ENCODE data around the gene ZNF599. TPM values are rescaled to one million over a fixed set of nuclear protein-coding genes. Genes with fewer than 3 reads are reported as not detected.

Gene ZNF599
- total RNA-seq = 1 to 10 TPM; 2.0 to 2.9 TPM
- polyA plus RNA-seq (2013, experiment 1 of 2) = 7.6 TPM
- polyA plus RNA-seq (2013, experiment 2 of 2) = 5.7 TPM
- total RNA-seq = 1.3 to 12.5 (median 4.7) reads per million in 172 experiments

- H3K27me3 Mint-ChIP-seq = peaks cover 14% of the 10 kb centered on the region
- TF ChIP-seq CTCF (IDR thresholded peaks at IDR 0.05) = no peak
- intact Hi-C loops (cut with DNase I, micrococcal nuclease) = loop anchor here (1.0 to 5.0 kb wide), 5 partner anchors 38 to 189 kb away; partner anchors contain the start of genes SCGB2B2 (in 2 of the 2), ZNF181 (in 2 of the 2), ZNF302 (in 2 of the 2) and ZNF792 (in 1 of the 2)
- H3K4me3 Mint-ChIP-seq = peak within 1 kb of the TSS; percentile 99
- Histone ChIP-seq H3K4me3 (ENCODE audit: low read length) (peak within 1 kb of the TSS; percentile 90), H3K27me3 (ENCODE audit: control insufficient read depth in 1 of 2, insufficient read depth in 2 of 2, low read length in 2 of 2) (no peaks in the 10 kb centered on the region), H3K27ac (ENCODE audit: low read depth in 1 of 2, low read length in 2 of 2) (peak within 1 kb of the TSS; percentile 43 to 74), H3K36me3 (ENCODE audit: insufficient read depth, low read length) (peaks cover 12% of the 10 kb centered on the region), H3K4me1 (ENCODE audit: insufficient read depth, low read length) (peaks cover 16% of the 10 kb centered on the region), H3K9me3 (ENCODE audit: control insufficient read depth in 1 of 2, insufficient read depth in 1 of 2, low read length in 2 of 2) (no peaks in the 10 kb centered on the region)
- H3K4me1 Mint-ChIP-seq (ENCODE audit: low read depth) = peaks cover 20% of the 10 kb centered on the region
- peaks cover 33% of the 10 kb centered on the region for H3K36me3 Mint-ChIP-seq (ENCODE audit: low read depth)
- peak within 1 kb of the TSS; percentile 93 for H3K27ac Mint-ChIP-seq
- peak; percentile 94 for ATAC-seq (ENCODE audit: poor library complexity)
- H3K9me3 Mint-ChIP-seq = peaks cover 3% of the 10 kb centered on the region
- POLR2A ChIA-PET = interaction anchor here (1.0 to 2.3 kb wide), 3 partner anchors 39 to 154 kb away, joined by 5 to 13 read pairs (median 7); partner anchors contain the start of genes SCGB2B2, ZNF181, ZNF30 and ZNF302
- CTCF ChIA-PET = no interaction called here
- peak; percentile 80 to 96 (median 88) for DNase-seq
Measured at GRCh38 chr19:34772697-34773554, at the start of gene ZNF599. Gene ZNF599, minus strand, starts transcription at chr19:34773215. Its CDS starts 374 bp downstream, at chr19:34772841.

GRCh38 chr19:34818270-34818669 lies 45.3 kb upstream of the ZNF599 start:
- POLR2A ChIA-PET = no interaction called here
- no peak overlapping the region for H3K4me3 Mint-ChIP-seq
- H3K27ac Mint-ChIP-seq = no peak overlapping the region
- Histone ChIP-seq H3K27me3 (ENCODE audit: control insufficient read depth in 1 of 2, insufficient read depth in 2 of 2, low read length in 2 of 2) (no peaks in the 10 kb centered on the region), H3K4me1 (ENCODE audit: insufficient read depth, low read length) (no peaks in the 10 kb centered on the region), H3K27ac (ENCODE audit: low read depth in 1 of 2, low read length in 2 of 2) (no peak overlapping the region), H3K4me3 (ENCODE audit: low read length) (no peak overlapping the region), H3K9me3 (ENCODE audit: control insufficient read depth in 1 of 2, insufficient read depth in 1 of 2, low read length in 2 of 2) (no peaks in the 10 kb centered on the region), H3K36me3 (ENCODE audit: insufficient read depth, low read length) (peaks cover 16% of the 10 kb centered on the region)
- H3K4me1 Mint-ChIP-seq (ENCODE audit: low read depth) = no peaks in the 10 kb centered on the region
- no peaks in the 10 kb centered on the region for H3K27me3 Mint-ChIP-seq
- intact Hi-C loops (cut with DNase I, micrococcal nuclease) = no loop called here
- H3K36me3 Mint-ChIP-seq (ENCODE audit: low read depth) = peaks cover 60% of the 10 kb centered on the region
- DNase-seq (no peak), ATAC-seq (ENCODE audit: poor library complexity) (no peak)
- CTCF ChIA-PET = no interaction called here
- H3K9me3 Mint-ChIP-seq = peaks cover under 1% of the 10 kb centered on the region
- TF ChIP-seq CTCF (IDR thresholded peaks at IDR 0.05) = no peak

GRCh38 chr19:34816708-34817107 lies 43.7 kb upstream of the ZNF599 start:
- Histone ChIP-seq H3K27me3 (ENCODE audit: control insufficient read depth in 1 of 2, insufficient read depth in 2 of 2, low read length in 2 of 2) (no peaks in the 10 kb centered on the region), H3K9me3 (ENCODE audit: control insufficient read depth in 1 of 2, insufficient read depth in 1 of 2, low read length in 2 of 2) (no peaks in the 10 kb centered on the region), H3K27ac (ENCODE audit: low read depth in 1 of 2, low read length in 2 of 2) (no peak overlapping the region), H3K4me3 (ENCODE audit: low read length) (no peak overlapping the region), H3K4me1 (ENCODE audit: insufficient read depth, low read length) (no peaks in the 10 kb centered on the region), H3K36me3 (ENCODE audit: insufficient read depth, low read length) (peaks cover 16% of the 10 kb centered on the region)
- ChIA-PET POLR2A (no interaction called here), CTCF (no interaction called here)
- H3K4me1 Mint-ChIP-seq (ENCODE audit: low read depth) = no peaks in the 10 kb centered on the region
- peak in 1 of 14 experiments; percentile 1 for DNase-seq
- no peak for TF ChIP-seq CTCF (IDR thresholded peaks at IDR 0.05)
- no peak overlapping the region for H3K4me3 Mint-ChIP-seq
- peaks cover 70% of the 10 kb centered on the region for H3K36me3 Mint-ChIP-seq (ENCODE audit: low read depth)
- intact Hi-C loops (cut with DNase I, micrococcal nuclease) = no loop called here
- no peak overlapping the region for H3K27ac Mint-ChIP-seq
- H3K27me3 Mint-ChIP-seq = no peaks in the 10 kb centered on the region
- H3K9me3 Mint-ChIP-seq = no peaks in the 10 kb centered on the region
- ATAC-seq (ENCODE audit: poor library complexity) = no peak

Data from CD4-positive, alpha-beta T cell (primary cell).